SKM-1 (cell line): ENCODE measurements around the gene KIF3C.

Source experiments
- DNase-seq: peaks from one replicate; lab custom pipeline; 2025; ENCODE audit not compliant: unreplicated experiment; lab: John Stamatoyannopoulos, UW

The KIF3C gene

DNA sequence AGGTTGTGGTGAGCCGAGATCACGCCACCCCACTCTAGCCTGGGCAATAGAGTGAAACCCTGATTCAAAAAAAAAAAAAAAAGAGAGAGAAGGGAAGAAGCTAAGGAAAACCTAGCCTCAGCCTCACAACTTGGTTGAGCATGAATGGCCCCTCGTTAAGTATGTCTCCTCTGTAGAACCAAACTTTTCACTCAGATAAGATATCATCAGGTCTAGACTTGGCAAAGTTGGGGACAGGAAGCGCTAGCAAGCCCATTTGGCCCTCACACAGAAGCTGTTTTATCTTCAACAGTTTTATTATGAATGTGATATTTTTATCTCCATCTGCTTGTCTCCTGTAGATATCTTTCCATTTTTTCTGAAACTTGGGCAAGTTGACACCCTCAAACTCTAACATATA is 100.5 kb downstream of the KIF3C start:
- DNase-seq: no peak

DNA sequence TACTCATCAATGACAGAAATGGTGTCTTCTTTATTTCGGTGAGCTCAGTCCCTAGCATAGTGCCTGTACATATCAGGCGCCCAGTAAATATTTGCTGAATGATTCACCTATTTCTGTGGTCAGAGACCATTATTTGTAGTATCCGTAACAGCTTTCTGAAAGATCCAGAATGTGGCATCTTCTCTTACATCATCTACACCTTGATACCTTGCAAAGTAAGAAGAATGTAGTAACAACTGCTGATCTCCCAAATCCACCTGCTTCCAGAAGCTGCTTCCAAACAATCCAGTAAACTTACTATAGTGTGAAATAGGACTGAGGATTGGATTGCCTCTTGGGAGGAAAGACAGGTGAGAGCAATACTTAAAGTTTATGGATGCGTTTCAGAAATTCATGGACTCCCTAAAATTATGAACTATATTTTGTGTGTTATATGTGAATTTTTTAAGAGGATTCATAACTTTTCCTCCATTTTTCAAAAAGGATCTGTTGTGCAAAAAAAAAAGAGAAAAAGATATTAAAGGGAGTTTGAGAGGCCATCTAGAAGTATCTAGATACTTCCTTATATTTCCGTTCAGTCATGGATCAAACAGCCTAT is 103.1 kb downstream of the KIF3C start:
- no peak for DNase-seq

DNA sequence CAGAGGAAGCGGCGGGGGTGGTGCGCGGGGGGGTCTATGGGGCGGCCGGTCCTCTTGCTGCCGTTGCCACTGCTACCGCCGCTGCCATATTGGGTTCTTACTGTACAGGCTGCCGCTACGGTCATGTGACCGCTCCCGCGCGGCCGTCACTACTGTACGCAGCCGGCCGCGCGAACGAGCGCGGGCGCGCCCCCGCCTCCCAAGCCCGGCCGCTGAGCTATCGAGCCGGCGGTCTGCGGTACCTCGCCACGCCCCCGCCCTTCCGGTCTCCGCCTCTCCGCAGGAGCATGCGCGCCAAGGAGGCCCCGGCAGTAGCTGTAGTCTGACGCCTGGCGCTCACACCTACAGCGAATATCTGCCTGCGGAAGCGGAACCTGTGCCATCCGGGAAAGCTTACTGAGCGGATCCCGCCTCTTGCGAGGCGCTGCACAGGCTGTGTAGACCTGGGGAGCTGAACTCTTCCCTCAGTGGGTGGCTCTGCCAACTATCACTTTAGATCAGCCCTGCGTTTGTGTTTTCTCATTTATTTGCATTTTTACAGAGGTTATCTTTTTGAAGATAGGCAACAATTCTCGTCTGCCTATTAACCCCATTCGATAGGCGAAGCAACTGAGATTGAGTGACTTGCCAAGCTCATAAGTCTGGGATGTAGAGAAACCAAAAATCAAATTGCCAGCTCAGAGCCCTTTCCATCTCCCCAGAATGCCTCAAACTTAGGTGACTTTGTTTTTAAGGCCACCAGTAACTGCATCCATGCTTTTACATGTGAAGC is 103.8 kb downstream of the KIF3C start, which contains the start of gene ASXL2:
Gene ASXL2, minus strand, starts transcription at position 127 of the 772 bp plus-strand sequence. CDS start 265 bp downstream, outside the sequence.
- DNase-seq: peak; percentile 93

GRCh38 chr2:25877431-25878360 is 104.6 kb downstream of the KIF3C start:
- peak; percentile 58 for DNase-seq
